ENCODE results near the gene GLDN. TPM values are rescaled to one million over a fixed set of nuclear protein-coding genes. Genes with fewer than 3 reads are reported as not detected.

Gene GLDN
- total RNA-seq, 1 experiment from 2014 or later, result 0.77 TPM

DNA sequence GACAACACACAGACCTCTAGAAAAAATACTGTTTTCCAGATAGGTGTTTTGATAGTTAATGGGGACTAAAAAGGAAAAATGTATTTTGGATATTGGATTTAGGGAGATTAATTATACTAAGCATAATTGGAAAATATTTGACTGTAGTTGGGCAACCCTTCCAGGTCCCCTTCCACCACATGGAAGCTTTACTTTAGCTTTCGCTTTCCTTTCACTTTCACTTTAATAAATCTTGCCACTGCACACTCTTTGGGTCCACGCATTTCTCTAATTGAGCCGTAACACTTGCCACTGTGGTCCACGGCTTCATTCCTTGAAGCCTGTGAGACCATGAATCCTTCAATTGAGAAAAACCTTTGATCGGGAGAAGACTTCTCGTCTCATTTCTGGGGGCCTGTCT lies 15.5 kb downstream of the GLDN start (continued):
- no peak for TF ChIP-seq ZNF232 (CRISPR knock-in tag; IDR thresholded peaks at IDR 0.05)
- TF ChIP-seq ELF4 (CRISPR knock-in tag; IDR thresholded peaks at IDR 0.05; ENCODE audit: low read depth), result no peak
- no peak for TF ChIP-seq FOXK1 (CRISPR knock-in tag; IDR thresholded peaks at IDR 0.05)

DNA sequence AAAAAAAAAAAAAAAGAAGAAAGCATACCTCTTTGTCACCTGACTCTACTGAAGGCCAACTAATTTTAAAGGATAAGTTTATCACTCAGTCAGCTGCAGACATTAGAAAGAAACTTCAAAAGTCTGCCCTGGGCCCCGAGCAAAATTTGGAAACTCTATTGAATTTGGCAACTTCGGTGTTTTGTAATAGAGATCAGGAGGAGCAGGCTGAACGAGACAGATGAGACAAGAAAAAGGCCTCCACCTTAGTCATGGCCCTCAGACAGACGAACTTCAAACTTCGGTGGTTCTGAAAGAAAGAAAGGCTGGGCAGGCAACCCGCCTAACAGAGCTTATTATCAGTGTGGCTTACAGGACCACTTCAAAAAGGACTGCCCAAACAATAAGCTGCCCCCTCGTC lies 18.5 kb downstream of the GLDN start:
- DNase-seq (ENCODE audit: low spot score) (no peak), ATAC-seq (no peak)
- CTCF ChIA-PET, result no interaction called here
- no peaks in the 10 kb centered on the region for H3K9me3 Mint-ChIP-seq
- POLR2A ChIA-PET, result interaction anchor here (0.6 kb wide), 1 partner anchor 214 kb away, joined by 8 read pairs; no protein-coding TSS in a partner anchor
- H3K4me1 Mint-ChIP-seq, result peaks cover 2% of the 10 kb centered on the region; the same call in 1 of the 2 replicates
- H3K27me3 Mint-ChIP-seq (ENCODE audit: low read depth), result no peaks in the 10 kb centered on the region
- no peaks in the 10 kb centered on the region for H3K36me3 Mint-ChIP-seq
- TF ChIP-seq, protein P1, sequence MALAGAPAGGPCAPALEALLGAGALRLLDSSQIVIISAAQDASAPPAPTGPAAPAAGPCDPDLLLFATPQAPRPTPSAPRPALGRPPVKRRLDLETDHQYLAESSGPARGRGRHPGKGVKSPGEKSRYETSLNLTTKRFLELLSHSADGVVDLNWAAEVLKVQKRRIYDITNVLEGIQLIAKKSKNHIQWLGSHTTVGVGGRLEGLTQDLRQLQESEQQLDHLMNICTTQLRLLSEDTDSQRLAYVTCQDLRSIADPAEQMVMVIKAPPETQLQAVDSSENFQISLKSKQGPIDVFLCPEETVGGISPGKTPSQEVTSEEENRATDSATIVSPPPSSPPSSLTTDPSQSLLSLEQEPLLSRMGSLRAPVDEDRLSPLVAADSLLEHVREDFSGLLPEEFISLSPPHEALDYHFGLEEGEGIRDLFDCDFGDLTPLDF (CRISPR knock-in tag; IDR thresholded peaks at IDR 0.05), result no peak
- TF ChIP-seq, protein P2, sequence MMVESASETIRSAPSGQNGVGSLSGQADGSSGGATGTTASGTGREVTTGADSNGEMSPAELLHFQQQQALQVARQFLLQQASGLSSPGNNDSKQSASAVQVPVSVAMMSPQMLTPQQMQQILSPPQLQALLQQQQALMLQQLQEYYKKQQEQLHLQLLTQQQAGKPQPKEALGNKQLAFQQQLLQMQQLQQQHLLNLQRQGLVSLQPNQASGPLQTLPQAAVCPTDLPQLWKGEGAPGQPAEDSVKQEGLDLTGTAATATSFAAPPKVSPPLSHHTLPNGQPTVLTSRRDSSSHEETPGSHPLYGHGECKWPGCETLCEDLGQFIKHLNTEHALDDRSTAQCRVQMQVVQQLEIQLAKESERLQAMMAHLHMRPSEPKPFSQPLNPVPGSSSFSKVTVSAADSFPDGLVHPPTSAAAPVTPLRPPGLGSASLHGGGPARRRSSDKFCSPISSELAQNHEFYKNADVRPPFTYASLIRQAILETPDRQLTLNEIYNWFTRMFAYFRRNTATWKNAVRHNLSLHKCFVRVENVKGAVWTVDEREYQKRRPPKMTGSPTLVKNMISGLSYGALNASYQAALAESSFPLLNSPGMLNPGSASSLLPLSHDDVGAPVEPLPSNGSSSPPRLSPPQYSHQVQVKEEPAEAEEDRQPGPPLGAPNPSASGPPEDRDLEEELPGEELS (CRISPR knock-in tag; IDR thresholded peaks at IDR 0.05), result no peak
- TF ChIP-seq, protein P3, sequence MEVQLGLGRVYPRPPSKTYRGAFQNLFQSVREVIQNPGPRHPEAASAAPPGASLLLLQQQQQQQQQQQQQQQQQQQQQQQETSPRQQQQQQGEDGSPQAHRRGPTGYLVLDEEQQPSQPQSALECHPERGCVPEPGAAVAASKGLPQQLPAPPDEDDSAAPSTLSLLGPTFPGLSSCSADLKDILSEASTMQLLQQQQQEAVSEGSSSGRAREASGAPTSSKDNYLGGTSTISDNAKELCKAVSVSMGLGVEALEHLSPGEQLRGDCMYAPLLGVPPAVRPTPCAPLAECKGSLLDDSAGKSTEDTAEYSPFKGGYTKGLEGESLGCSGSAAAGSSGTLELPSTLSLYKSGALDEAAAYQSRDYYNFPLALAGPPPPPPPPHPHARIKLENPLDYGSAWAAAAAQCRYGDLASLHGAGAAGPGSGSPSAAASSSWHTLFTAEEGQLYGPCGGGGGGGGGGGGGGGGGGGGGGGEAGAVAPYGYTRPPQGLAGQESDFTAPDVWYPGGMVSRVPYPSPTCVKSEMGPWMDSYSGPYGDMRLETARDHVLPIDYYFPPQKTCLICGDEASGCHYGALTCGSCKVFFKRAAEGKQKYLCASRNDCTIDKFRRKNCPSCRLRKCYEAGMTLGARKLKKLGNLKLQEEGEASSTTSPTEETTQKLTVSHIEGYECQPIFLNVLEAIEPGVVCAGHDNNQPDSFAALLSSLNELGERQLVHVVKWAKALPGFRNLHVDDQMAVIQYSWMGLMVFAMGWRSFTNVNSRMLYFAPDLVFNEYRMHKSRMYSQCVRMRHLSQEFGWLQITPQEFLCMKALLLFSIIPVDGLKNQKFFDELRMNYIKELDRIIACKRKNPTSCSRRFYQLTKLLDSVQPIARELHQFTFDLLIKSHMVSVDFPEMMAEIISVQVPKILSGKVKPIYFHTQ (CRISPR knock-in tag; IDR thresholded peaks at IDR 0.05), result no peak
- TF ChIP-seq, protein P4, sequence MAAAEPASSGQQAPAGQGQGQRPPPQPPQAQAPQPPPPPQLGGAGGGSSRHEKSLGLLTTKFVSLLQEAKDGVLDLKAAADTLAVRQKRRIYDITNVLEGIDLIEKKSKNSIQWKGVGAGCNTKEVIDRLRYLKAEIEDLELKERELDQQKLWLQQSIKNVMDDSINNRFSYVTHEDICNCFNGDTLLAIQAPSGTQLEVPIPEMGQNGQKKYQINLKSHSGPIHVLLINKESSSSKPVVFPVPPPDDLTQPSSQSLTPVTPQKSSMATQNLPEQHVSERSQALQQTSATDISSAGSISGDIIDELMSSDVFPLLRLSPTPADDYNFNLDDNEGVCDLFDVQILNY (CRISPR knock-in tag; IDR thresholded peaks at IDR 0.05), result no peak
- TF ChIP-seq HMGA2 (CRISPR knock-in tag; IDR thresholded peaks at IDR 0.05), result no peak
- TF ChIP-seq ZNF416 (CRISPR knock-in tag; IDR thresholded peaks at IDR 0.05), result no peak
- TF ChIP-seq, protein P5, sequence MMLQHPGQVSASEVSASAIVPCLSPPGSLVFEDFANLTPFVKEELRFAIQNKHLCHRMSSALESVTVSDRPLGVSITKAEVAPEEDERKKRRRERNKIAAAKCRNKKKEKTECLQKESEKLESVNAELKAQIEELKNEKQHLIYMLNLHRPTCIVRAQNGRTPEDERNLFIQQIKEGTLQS (CRISPR knock-in tag; conservative IDR thresholded peaks at IDR 0.05), result no peak
- no peak for TF ChIP-seq MYBL2 (CRISPR knock-in tag; IDR thresholded peaks at IDR 0.05)
- TF ChIP-seq ZNF671 (CRISPR knock-in tag; IDR thresholded peaks at IDR 0.05), result no peak
- TF ChIP-seq, protein P6, sequence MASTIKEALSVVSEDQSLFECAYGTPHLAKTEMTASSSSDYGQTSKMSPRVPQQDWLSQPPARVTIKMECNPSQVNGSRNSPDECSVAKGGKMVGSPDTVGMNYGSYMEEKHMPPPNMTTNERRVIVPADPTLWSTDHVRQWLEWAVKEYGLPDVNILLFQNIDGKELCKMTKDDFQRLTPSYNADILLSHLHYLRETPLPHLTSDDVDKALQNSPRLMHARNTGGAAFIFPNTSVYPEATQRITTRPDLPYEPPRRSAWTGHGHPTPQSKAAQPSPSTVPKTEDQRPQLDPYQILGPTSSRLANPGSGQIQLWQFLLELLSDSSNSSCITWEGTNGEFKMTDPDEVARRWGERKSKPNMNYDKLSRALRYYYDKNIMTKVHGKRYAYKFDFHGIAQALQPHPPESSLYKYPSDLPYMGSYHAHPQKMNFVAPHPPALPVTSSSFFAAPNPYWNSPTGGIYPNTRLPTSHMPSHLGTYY (CRISPR knock-in tag; IDR thresholded peaks at IDR 0.05), result no peak
- TF ChIP-seq FOXK1 (CRISPR knock-in tag; IDR thresholded peaks at IDR 0.05), result no peak
- TF ChIP-seq ZNF121 (CRISPR knock-in tag; IDR thresholded peaks at IDR 0.05), result no peak
- TF ChIP-seq, protein P7, sequence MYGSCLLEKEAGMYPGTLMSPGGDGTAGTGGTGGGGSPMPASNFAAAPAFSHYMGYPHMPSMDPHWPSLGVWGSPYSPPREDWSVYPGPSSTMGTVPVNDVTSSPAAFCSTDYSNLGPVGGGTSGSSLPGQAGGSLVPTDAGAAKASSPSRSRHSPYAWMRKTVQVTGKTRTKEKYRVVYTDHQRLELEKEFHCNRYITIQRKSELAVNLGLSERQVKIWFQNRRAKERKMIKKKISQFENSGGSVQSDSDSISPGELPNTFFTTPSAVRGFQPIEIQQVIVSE (CRISPR knock-in tag; IDR thresholded peaks at IDR 0.05; ENCODE audit: borderline replicate concordance), result no peak
- TF ChIP-seq, protein P8, sequence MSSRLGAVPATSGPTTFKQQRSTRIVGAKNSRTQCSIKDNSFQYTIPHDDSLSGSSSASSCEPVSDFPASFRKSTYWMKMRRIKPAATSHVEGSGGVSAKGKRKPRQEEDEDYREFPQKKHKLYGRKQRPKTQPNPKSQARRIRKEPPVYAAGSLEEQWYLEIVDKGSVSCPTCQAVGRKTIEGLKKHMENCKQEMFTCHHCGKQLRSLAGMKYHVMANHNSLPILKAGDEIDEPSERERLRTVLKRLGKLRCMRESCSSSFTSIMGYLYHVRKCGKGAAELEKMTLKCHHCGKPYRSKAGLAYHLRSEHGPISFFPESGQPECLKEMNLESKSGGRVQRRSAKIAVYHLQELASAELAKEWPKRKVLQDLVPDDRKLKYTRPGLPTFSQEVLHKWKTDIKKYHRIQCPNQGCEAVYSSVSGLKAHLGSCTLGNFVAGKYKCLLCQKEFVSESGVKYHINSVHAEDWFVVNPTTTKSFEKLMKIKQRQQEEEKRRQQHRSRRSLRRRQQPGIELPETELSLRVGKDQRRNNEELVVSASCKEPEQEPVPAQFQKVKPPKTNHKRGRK (CRISPR knock-in tag; IDR thresholded peaks at IDR 0.05; ENCODE audit: borderline replicate concordance), result no peak
- no peak for TF ChIP-seq ETV6 (CRISPR knock-in tag; IDR thresholded peaks at IDR 0.05)
- H3K4me3 Mint-ChIP-seq, result no peak overlapping the region
- H3K27ac Mint-ChIP-seq, result no peak overlapping the region

All from WTC11 (cell line).